GM18499 (cell line): ENCODE results near the gene TEDC2.
A peak's percentile ranks its signal among the peaks of the same experiment; 100 is the strongest.
"Not testable (repeated sequence)": the region's sequence is repeated elsewhere in the genome, so short reads cannot be mapped to it uniquely, and the experiment has no call there.

Source experiments
- ATAC-seq: cut with Tn5 transposase; IDR thresholded peaks from one replicate; pipeline ENCODE4 v1.9.1; 2021; ENCODE audit warnings: moderate number of reproducible peaks; ENCODE audit not compliant: insufficient read depth, unreplicated experiment

TEDC2 gene, protein sequence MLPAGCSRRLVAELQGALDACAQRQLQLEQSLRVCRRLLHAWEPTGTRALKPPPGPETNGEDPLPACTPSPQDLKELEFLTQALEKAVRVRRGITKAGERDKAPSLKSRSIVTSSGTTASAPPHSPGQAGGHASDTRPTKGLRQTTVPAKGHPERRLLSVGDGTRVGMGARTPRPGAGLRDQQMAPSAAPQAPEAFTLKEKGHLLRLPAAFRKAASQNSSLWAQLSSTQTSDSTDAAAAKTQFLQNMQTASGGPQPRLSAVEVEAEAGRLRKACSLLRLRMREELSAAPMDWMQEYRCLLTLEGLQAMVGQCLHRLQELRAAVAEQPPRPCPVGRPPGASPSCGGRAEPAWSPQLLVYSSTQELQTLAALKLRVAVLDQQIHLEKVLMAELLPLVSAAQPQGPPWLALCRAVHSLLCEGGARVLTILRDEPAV

DNA sequence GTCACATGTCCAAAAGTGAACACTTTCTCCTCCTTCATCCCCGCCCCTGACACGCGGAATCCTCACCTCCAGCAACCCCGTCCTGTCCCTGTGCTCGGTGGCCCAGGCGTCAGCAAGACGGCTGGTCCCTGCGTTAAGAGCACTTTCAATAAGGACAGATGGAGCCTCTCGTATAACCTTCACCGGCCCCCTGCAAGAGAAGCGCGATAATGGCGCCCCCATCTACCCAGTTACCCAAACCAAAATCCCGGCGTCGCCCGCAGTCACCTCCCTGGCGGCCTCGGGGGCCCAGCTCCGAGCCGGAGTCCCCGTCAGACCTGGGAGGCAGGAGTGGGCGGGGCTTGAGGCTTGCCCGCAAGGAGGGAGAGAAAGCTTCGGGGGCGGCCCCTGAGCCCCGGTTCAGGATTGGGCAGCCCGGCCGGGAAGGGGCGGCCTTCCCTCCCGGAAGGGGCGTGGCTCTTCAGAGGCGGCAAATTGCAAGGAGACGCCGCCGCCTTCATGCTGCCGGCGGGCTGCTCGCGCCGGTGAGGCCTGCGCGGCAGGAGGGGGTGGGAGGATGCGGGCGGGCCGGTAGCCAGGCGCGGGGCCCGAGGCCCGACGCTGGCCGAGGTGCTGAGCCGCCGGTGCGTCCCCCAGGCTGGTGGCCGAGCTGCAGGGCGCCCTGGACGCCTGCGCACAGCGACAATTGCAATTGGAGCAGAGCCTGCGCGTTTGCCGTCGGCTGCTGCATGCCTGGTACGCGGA is at the start of gene TEDC2:
TSS of gene TEDC2 (plus strand) at position 463 of the 744 bp plus-strand sequence. CDS start at position 499, 36 bp downstream.
- peak; percentile 61 for ATAC-seq

DNA sequence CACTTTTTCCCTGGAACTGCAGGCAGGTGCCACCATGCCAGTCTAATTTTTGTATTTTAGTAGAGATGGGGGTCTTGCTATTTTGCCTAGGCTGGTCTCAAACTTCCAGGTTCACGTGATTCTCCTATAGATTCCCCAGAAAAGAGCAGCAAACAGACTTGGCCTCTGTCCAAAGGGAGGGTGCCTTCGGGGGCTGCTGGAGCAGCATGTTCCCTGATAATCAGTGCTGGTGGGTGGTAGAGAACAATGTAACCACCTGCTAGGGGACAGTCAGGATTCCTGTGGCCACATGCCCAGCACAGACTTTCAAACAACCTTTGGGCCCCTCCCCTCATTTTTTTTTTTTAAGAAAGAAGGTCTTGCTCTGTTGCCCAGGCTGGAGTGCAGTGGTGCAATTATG is 44.8 kb upstream of the TEDC2 start:
- no peak for ATAC-seq

DNA sequence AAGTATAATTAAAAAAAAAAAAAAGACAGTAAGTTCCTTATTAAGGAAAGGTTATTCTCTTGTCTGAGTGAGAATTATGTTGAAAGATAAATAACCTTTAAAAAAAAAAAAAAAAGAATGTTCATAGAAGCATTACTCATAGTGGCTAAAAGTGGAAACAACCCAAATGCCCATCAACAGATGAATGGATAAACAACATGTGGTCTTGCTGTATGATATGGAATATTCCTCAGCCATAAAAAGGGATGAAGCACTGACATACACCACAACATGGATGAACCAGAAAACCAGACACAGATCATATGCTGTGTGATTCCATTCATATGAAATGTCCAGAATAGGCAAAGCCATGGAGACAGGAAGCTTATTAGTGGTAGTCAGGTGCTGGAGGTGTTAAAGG is 39.9 kb upstream of the TEDC2 start:
- no peak for ATAC-seq

DNA sequence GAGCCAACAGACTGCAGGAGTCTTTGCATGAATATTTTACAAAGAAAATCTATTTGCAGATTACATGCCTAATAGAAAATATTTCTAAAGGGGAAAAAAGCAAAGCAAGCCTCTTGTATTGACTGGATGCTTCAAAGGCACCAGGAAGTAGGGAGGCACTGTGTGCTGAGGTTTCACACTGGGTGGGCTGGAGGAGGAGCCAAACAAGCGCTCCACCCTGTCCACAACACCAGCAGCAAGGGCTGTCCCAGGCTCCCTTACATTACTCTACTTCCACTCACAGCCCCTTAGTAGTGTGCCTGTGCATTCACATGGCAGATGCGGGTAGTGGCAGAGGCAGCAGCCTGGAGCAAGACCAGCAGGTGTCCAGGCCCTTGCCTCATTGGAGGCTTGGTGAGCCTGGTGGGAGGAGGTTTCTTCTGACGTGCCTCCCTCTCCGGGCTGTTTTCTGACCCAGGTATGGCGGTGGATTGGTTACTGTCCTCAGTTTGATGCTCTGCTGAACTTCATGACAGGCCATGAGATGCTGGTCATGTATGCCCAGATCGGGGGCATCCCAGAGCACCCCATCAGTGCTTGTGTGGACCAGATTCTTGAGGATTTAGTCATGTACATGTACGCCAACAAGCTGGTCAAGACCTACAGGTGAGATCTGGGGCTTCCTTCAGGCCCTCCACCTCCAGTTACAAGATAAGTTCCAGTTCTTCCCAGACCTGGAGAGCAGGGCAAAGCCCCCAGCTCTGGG is 37.6 kb upstream of the TEDC2 start:
- no peak for ATAC-seq

DNA sequence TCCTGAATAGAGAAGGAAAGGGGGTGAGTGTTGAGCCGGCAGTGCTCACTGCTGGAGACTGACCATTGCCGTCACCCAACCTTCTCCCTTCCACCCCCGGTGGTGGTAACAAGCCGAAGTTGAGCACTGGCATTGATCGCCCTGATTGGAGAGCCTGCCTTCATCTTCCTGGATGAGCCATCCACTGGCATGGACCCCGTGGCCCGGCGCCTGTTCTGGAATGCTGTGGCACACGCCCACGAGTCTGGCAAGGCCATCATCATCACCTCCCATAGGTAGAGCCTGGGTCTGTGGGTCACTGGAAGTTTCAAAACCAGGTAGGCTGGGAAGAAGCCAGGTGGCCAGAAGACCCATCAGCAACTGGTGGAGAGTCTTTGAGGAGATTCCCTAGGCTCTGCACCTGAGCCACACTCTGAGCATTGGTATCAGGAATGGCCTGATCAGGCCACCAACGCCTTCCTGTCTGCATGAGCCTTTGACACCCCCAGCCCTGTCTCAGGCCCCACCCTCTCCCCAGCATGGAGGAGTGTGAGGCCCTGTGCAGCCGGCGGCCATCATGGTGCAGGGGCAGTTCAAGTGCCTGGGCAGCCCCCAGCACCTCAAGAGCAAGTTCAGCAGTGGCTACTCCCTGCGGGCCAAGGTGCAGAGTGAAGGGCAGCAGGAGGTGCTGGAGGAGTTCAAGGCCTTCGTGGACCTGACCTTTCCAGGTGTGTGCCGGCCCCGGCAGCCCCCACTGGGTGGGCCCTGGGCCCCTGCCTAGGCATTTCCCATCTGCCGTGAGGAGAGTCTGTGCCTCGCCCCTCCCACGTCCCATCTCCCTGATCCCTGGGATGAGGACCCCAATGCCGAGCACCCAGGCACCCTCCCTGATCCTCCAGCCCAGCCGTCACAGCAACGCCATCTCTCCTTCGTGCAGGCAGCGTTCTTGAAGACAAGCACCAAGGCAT is 35.6 kb upstream of the TEDC2 start:
- no peak for ATAC-seq

DNA sequence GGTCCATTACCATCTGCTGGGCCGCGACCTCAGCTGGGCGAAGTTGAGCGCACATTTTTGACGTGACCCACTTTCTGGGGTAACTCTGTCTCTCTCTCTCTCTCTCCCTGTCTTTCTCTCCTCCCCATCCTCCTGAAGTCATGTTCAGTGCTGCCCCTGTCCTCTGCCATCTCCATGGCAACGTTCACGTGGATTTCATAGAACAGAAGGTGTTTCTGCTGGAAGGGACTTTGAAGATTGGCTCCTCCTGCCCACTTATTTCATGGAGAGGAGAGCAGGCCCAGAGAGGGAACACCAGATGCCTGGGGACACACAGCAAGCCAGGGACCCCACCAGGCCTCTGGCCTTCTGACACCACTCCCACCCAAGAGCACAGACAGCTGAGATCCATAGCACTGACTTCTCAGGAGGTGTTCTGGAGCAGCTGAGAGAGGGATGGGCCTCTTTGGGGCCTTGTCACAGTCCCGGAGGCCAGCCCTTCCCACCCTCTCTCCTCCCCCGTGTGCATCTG is 34.8 kb upstream of the TEDC2 start:
- ATAC-seq: no peak

DNA sequence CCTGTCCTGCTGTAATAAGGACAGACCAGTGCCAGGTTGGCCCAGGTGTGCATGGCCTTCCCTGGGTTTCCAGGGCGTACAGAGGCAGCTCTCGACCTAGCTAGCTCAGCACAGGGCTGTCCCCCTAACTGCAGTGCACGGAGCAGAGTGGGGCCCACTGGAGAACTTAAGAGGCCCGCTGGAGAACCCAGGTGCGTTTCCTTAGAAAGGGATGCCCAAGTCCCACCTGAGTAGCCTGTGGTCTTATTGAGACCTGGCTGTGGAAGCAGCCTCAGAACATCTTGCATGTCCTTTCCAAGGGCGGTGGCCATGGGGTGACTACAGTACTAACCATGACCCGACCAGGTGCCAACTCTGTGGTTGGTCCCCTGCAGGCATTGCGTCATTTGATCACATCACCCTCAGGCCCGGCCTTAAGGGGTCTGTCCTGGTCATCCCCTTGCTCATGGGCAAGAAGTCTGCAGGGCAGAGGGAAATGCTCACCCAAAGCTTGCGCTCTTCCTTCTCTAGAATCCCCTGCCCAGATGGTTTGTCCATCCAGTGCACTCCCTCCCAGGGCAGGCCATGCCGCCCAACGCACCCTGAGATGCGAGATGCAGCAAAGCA is 34.0 kb upstream of the TEDC2 start:
- no peak for ATAC-seq

DNA sequence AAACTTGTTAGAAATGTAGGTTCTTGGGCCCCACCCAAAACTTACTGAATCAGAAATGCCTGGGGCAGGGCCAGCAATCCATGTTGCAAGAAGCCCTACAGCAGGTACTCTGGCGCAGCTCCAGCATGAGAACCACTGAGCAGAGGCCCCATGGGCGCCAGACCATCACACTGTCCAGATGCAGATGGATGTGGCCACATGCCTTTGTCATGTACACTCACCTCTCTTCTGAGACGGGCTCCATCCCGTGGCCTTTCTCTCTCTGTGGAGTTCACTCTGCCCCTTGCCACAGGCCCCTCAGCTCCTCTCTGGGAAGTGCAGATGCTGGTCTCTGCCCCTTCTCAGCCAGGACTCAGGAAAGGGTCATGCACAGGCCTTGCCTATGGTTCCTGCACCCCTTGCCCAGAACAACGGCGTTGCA is 33.0 kb upstream of the TEDC2 start:
- no peak for ATAC-seq

DNA sequence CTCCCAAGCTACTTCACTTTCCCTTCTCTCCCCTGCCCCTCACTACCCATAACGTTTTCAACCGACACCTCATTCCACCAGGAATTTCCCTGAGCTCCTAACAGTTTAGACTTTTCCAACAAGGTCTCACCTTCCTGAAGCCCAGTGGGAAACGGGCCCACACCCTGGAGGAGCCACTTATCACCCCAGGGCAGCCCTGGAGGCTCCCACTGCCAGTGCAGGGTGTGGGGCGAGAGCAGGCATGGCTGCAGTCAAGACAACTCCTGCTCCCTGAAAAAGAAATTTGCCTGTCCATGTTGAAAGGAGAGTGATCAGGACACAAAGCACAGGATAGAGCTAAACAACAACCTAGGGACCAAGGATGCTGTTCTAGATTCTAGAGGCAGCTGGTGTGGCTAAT is 32.4 kb upstream of the TEDC2 start:
- no peak for ATAC-seq

DNA sequence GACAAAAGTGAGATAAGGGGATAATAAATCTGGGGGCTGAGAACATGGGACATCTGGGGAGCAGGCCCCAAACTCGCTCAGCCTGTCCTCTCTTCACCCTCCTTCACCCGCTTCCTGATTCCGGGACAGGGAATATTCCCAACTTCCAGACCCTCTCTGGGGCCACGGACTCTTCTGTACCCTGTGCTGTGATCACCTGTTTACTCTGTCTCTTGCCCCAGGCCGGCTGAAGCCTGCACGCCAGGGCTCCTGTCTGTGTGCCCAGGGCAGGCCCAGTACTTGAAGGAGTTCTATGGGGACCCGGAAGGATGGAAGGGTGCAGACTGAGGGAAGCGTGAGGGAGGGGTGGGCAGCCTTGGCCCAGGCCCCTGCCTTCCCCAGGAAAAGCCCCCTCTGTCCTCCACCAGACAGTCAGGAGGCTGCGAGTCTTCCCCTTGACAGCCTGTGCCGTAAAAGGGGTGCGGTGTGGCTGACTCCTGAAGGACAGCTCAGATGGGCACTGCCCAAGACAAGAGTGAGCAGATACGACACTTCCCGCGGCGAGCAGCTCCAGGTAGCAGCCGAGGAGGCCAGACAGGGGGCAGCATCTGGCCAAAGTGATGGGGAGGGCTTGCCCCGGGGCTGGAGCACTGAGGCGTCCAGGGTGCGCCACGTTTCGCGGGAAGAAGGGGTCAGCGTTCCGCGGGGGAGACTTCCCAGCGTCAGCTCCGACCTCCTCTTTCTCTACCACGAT is 31.7 kb upstream of the TEDC2 start:
- no peak for ATAC-seq

DNA sequence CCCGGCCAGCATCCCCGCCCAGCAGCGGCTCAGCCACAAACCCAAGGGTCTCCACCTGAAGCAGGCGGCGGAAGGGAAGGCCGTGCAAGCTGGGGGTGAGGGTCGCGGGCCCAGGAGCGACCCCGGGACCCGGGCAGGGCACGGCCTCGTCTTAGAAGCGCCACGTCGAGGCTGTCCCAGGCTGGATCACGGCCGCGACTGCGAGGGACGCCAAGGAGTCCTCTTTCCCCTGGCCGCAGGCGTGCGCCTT is 31.2 kb upstream of the TEDC2 start:
- ATAC-seq: peak; percentile 11

DNA sequence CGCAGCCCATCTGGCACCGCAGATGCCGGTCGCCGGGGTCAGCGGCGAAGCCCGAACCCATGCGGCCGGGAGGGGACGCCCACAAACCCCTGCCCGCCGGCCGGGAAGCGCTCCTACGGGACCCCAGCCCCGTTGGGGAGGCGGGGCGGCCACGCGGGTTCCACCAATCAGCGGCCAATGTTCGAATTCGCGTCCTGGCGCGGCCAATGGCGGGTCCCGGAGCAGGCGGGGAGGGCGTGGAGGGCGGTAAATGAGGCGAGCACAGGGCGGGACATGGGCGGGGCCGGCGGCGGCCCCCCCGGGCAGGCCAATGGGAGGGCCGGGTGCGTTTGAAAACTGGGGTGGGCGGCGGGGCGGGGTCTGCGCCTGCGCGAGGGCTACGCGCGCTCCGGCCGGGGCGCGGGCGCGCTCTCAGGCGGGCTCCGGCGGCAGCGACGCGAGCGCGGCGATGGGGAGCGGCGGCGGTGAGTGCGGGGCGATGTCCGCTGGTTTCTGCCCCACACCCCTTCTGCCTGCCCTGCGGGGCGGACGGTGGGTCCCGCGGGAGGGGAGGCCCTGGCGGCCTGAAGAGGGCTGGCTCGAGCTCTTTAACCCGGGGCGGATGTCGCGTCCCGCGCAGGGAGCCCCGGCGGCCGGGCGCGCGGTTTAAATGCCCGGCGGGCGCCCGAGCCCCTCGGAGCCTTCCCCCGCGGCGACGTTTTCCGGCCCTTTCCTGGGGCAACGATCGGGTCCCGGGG is 30.7 kb upstream of the TEDC2 start, which contains the start of gene CCNF:
TSS of gene CCNF (plus strand) at position 414 of the 737 bp plus-strand sequence. CDS start at position 449, 35 bp downstream.
- ATAC-seq: peak; percentile 60

DNA sequence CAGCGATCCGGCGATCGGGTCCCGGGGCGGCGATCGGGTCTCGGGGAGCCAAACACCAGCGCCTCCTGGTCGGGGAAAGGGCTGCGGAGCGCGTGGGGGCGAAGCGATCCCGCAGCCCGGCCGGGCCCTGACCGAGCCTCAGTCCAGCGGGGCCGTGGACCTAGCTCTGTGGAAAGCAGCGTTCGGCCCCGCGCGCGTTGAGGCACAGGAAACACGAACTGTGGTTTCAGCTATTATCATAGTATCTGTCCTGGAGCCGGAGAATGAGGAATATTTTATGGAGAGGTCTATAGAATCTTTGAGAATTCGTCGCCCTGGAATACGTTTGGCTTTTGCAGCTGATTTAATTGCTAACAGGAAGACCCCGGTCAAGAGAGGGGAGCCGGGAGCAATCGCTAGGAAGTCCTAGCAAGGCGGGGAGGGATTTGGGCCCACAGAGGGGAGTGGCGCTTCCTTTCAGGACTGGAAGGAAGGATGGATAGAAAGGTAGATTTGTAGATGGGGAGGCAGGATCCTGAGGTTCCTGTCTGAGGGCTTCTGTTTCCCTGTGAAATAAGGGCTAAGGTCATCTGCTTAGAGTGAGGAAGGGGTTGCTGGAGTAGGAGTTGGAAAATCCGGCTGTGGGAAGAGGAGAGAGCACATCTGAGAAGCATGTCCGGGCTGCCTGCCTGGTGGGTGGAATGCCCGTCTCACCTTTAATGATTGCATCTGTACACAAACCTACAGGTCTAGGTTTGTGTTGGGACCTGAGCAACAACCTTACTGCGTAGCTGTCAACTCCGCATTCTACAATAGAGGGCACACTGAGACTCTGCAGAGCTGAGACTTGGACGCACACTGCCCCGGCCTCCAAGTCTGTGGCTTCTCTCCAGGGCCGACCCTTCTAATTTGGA is 29.9 kb upstream of the TEDC2 start:
- ATAC-seq: no peak

DNA sequence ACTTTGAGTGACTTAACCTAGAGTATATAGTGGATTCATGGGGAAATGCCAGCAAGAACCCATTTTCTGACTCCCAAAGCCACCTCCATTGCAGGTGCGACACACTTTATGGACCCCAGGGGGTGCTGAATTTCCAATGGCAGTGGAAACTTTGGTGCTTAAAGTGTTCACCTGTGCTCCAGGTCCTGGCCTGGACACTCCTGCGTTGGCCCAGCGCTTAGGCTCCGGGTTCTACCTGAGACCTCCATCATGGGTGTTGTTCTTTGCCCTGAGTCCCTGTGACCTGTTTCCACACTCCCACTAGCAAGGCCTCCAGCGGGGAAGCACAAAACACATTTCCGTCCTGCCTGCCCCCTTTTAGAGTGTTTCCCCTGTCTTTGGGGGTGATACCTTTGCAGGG is 27.6 kb upstream of the TEDC2 start:
- ATAC-seq: no peak

DNA sequence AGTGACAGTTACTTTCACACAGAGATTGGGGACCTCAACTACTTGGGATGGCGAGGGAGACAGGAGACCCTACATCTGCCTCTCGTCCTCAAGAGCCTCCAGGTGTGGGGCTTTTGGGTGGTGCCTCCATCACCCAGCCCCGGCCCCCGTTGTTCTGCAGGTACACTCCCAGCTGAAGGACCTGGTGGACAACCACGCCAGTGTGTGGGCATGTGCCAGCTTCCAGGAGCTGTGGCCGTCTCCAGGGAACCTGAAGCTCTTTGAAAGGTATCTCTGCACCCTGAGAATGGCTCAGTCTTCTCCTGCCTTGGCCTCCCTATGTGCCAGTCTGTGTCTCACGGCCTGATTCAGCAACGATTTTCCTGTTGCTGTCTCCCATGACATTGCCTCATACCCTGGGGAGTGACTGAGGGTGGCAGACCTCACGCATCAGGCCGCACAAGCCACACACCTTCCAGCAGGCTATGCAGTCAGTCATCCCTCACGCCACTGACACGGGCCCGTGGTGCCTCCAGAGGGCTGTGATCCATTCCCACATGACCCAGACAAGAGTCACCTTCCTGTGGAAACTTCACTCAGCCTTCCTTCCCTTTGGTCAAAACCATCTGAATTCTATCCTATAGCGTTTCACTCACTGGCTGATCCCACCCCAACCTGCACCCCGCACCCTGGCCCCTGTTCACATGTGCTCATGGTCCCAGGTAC is 27.0 kb upstream of the TEDC2 start:
- ATAC-seq: no peak

DNA sequence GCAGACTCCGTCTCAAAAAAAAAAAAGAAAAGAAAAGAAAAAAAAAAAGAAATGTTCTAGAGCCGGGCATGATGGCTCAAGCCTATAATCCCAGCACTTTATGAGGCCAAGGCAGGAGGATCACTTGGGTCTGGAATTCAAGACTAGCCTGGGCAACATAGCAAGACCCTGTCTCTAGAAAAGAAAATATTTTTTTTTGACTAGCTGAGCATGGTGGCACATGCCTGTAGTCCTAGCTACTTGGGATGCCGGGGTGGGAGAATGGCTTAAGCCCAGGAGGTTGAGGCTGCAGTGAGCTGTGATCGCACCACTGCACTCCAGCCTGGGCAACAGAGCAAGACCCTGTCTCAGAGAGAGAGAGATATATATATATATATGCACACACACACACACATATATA is 24.7 kb upstream of the TEDC2 start:
- not testable (repeated sequence) for ATAC-seq
